Amygdala (tissue), 56 donors: Measurements from ENCODE around the gene VWF.

Experiments
- DNase-seq, 56 donors: peaks; one replicate each; lab custom pipeline; 2025; lab: John Stamatoyannopoulos, UW

Gene VWF

GRCh38 chr12:5901416-5901815, 223.1 kb downstream of the VWF start:
- DNase-seq, result no peak

GRCh38 chr12:5900533-5901205, 223.8 kb downstream of the VWF start:
- no peak for DNase-seq

- DNase-seq, result no peak
Observed at GRCh38 chr12:5900076-5900475, 224.4 kb downstream of the VWF start.

- DNase-seq, result no peak
Observed at GRCh38 chr12:5899675-5900074, 224.8 kb downstream of the VWF start.

GRCh38 chr12:5898874-5899273, 225.6 kb downstream of the VWF start:
- no peak for DNase-seq
